HG02943 (cell line): Measurements from ENCODE around the gene OPN4.
"Not testable (repeated sequence)": the region's sequence is repeated elsewhere in the genome, so short reads cannot be mapped to it uniquely, and the experiment has no call there.

ENCODE experiments used
- ATAC-seq: cut with Tn5 transposase; IDR thresholded peaks from one replicate; pipeline ENCODE4 v1.9.1; 2021; ENCODE audit warnings: mild to moderate bottlenecking, low read depth, moderate library complexity; ENCODE audit not compliant: unreplicated experiment

OPN4 gene, protein sequence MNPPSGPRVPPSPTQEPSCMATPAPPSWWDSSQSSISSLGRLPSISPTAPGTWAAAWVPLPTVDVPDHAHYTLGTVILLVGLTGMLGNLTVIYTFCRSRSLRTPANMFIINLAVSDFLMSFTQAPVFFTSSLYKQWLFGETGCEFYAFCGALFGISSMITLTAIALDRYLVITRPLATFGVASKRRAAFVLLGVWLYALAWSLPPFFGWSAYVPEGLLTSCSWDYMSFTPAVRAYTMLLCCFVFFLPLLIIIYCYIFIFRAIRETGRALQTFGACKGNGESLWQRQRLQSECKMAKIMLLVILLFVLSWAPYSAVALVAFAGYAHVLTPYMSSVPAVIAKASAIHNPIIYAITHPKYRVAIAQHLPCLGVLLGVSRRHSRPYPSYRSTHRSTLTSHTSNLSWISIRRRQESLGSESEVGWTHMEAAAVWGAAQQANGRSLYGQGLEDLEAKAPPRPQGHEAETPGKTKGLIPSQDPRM

DNA sequence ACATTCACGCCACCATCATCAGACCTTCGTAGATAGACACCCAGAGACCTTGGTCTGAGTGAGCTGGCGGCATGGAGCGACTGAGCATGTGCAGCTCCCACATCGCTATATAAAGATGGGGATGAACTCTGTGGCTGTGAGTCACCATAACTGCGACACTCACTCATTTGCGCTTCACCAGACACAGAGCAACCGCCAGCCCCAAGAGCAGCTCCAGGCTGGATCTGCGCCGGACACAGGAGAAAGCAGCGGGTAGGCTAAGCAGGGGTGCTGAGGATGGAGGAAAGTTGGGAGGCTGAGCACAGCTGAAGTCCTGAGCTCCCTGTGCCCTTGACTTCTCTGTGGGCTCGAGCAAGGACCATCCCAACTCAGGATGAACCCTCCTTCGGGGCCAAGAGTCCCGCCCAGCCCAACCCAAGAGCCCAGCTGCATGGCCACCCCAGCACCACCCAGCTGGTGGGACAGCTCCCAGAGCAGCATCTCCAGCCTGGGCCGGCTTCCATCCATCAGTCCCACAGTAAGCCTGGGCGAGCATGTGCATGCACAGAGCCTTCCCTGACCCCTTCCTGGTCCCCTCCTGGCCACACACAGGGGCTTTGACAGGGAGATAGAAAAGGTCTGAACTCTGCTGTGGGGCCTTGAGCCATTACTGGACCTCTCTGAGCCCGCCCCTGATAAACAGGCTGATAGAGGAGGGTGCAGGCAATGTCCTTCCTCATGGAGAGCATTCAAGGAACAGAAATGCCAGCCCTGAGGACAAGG is at the start of gene OPN4:
Gene OPN4, plus strand, starts transcription at position 137 of the 762 bp plus-strand sequence. Its CDS starts 237 bp downstream, at position 374.
- ATAC-seq: no peak

DNA sequence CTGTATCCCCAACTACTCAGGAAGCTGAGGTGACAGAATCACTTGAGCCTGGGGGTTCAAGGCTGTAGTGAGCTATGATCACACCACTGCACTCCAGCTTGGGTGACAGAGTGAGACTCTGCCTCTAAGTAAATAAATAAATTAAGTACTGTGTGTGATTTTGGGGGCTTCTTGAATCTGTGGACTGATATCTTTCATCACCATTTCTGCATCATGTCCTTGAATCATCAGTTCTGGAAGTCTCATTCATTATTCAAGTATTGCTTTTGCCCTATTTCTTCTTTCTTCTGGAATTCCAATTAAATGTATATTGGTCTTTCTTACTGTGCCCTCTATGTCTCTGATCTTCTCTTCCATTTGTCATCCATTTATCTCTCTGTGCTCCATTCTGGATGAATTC is 46.7 kb upstream of the OPN4 start:
- no peak for ATAC-seq

DNA sequence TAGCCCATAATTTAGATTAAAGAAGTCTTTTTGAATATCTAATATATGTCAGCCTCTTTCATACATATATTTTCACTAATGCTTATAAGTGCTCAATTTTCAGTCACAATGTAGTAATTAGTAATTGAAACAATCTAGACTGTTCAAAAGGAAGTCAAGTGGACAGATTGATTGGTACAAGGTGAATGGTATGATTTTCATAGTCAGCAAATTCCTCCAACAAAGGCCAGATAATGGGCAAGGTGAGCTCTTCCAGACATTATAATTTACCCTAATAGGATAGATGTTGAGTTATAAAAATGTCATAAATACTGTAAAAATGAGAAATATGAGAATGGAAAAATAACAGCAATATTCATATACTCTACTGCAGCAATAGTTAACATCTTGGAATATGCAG is 44.4 kb upstream of the OPN4 start:
- no peak for ATAC-seq

DNA sequence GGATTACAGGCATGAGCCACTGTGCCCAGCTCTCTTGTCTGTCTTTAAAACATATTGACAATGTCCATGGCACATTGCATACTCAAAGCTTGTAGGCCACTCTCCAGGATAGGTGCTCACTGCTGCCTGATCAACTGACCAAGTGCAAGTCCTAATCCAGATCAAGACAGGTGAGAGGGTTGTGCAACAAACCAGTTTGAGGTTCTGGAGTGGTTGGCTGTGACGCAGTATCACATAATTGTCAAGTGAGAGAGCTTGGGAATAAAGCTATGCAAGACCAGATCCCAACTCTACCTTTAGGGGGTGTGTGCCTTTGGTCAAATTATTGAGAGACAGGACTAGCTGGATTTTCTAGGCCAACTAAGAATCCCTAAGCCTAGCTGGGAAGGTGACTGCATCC is 43.0 kb upstream of the OPN4 start:
- no peak for ATAC-seq

DNA sequence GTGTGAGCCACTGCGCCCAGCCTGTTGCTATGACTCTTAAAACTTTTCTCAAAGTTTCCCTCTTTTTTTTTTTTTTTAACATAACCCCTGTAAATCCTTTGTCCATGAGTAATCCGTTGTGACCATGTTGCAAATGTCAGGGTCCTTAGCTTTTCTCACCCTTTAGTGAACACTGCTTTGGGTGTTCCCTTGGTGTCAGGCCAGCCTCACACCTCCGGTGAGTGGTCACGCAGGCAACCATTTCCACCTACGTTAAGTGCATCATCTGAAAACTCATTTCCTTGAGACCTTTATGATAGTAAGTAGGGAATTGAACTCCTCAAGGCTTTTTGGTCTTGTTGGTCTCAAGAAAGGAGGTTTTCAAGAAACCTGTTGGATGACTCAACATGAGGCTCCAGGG is 41.3 kb upstream of the OPN4 start:
- ATAC-seq: no peak

DNA sequence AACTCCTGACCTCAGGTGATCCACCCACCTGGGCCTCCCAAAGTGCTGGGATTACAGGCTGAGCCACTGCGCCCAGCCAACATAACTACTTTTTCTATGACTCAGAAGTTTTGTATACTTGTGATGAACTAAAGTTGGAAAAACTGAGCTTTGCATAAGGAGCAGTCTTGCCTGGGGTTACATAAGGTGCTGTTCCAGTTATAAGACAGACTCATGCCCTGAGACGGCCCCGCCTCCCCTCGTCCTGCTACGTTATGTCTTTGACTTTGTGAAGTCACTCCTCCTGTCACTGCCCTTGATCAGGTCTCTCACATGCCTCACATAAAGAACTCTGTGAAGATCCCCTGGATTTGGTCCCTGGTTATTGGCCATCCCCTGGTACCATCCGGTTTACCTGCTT is 40.4 kb upstream of the OPN4 start:
- no peak for ATAC-seq

DNA sequence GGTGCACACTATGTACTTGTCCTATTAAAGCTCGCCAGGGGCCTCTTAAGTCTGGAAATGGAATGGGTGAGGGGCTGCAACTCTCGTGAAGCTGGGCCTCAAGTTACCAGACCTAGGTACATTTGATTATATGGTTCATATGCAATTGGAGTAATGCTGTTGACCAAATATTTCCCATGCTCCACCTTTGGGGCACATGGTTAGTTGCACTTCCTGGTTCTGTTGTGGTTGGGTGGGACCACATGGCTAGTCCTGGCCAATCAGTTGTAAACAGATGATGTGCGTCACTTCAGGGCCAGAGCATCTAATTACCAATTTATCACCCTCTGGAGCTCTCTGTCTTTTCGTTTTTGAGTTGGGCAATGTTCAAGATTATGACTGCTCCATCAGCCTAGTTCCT is 39.5 kb upstream of the OPN4 start:
- ATAC-seq: no peak

DNA sequence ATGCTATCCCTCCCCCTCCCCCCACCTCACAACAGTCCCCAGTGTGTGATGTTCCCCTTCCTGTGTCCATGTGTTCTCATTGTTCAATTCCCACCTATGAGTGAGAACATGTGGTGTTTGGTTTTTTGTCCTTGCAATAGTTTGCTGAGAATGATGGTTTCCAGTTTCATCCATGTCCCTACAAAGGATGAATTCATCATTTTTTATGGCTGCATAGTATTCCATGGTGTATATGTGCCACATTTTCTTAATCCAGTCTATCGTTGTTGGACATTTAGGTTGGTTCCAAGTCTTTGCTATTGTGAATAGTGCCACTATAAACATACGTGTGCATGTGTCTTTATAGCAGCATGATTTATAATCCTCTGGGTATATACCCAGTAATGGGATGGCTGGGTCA is 37.1 kb upstream of the OPN4 start:
- ATAC-seq: not testable (repeated sequence)

DNA sequence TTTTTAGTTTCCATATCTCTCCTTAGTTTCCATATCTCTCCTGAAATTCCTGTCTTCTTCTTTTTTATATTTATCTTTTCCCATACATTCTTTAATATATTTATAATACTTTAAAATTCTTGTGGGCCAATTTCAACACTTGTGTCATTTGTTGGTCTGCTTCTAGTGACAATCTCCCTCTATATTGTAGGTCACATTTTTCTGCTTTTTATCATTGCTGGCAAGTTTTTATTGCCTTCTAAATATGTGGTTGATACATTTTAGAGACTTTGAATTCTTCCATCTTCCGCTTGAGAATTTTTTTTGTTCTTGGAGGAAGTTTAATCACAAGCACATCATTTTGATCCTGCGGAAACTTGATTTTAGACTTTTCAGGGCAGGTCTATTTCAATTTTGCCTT is 26.0 kb upstream of the OPN4 start:
- no peak for ATAC-seq

DNA sequence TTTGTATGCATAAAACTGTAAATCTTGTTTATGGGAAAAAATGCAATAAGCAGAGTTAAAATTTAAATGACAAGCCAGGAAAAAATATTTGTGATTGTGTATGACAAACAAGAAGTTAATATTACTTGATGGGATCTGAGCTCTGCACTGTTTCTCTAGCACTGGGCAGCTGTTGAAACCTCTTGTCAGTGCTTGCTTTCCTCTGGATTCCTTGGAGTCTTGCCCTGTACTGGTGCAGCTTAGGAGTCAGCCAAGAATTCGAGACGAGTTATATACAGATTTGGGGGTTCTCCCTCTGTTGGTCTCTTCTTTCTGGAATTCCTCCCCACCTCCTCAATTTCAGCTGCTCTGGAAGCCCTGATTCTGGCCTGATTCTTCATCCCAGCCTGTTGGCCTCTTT is 24.3 kb upstream of the OPN4 start:
- no peak for ATAC-seq

DNA sequence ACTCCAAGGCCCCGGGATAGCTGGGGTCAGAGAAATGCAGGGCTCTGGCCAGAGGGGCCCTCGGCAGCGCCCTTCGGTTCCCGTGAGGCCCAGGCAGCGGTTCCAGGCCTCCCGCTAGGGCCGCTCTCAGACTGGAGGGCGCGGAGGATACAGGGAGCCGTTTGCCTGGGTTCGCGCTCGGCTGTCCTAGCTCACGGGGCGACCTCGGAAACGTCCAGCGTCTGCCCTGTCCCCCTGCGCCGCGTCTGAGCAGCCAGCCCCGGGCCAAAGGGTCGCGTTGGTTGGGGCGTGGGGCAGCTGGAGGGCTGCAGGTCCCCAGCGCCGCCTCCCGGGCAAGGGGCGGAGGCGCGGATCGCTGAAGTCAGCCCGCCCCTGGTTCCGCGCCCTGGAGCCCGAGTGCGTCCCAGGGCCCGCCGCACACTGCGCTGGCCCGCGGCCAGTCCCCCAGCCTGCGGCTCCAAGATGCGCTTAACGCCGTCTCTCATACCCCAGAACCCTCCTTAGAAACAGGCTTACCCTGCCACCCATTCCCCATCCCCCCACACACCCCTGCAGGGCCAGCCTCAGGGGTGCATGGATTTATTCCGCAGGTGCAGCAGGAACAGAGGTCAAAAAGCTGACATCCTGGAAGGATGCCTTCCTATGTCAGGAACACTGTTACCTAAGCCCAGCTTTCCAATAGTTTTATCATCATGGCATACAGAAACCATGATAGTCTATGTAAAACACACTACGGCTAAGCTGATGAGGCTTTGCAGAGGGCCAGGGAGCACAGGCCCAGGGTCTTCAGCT is 22.1 kb upstream of the OPN4 start:
- no peak for ATAC-seq

DNA sequence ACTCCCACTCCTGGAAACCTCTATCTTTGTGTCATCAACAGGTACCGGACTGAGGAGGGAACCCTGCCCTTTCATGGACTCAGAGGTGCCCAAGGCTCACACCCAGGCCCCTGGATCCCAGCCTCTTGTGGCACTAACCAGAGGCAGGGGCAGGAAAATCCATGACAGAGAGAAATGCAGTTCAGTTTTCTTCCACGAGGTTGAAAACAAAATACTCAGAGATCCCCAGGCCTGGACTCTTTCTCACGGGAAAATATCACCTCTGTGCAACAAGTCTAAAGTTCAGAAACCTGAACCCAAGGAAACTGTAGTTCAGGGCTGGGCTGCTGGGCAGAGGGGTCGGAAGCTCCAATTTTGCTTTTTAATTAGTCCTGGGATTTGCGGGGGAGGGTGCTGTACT is 21.4 kb upstream of the OPN4 start:
- ATAC-seq: no peak

DNA sequence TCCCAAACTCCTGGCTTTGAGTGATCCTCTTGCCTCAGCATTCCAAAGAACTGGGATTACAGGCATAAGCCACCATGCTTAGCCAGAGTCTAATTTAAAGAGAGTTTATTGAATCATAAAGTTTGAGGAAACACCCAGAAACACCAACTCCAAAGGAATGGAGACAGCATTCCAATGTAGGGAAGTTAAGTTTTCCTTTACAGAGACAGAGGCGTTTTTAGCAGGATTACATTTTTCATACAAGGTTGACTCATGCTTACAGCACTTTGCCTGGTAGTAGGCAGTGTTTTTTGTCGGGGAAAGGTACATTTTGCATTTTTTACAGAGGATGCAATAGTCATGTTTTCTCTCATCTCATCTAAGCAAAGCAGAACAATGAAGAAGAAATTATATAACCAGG is 18.9 kb upstream of the OPN4 start:
- ATAC-seq: no peak

DNA sequence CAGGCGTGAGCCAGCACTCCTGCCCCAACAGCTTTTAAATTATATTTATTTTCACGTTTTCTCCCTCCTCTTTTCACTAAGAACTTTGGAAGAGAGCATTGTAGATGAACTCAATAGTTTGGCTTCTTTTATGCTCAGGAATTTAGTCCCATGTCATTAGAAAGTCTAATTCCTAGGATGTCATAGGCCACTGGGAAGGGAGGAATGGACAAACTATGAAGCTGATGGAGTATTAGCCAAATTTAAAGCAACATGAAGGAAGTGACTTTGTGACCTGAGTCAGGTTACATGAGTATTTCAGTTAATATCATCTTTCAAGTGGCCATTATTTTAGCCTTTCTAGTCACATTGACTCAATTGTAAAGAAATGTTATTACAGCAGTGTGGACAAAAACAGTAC is 18.0 kb upstream of the OPN4 start:
- no peak for ATAC-seq

DNA sequence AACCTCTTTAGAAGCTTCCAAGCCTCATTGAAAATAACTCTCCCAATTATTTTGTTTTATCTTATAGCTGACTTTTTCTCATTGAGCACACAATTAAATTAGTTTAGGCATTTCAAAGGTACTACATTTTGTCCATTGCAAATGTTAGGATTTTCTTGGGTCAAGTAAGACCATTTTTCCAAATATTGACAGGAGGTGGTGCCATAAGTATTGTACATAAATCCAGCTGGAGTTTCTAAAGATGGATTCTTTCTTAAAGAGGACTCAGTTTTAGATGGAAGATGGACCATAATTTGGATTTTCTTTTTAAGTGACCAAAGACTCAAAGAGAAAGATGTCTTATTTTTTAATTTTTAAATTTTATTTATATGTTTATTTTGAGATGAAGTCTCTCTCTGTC is 12.3 kb upstream of the OPN4 start:
- no peak for ATAC-seq

DNA sequence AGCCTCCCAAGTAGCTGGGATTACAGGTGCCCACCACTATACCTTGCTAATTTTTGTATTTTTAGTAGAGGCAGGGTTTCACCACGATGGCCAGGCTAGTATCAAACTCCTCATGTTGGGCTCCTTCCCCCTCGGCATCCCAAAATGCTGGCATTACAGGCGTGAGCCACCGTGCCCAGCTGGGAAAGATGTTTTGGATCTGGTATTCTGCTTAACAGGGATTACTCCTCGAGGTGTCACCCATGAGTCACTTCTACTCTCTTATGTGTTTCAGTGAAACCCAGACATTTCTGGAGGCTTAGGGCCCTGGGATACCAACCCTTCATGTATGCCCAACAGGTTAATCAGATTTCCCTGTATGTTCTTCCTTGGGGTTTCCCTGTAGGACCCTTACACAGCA is 11.8 kb upstream of the OPN4 start:
- no peak for ATAC-seq

DNA sequence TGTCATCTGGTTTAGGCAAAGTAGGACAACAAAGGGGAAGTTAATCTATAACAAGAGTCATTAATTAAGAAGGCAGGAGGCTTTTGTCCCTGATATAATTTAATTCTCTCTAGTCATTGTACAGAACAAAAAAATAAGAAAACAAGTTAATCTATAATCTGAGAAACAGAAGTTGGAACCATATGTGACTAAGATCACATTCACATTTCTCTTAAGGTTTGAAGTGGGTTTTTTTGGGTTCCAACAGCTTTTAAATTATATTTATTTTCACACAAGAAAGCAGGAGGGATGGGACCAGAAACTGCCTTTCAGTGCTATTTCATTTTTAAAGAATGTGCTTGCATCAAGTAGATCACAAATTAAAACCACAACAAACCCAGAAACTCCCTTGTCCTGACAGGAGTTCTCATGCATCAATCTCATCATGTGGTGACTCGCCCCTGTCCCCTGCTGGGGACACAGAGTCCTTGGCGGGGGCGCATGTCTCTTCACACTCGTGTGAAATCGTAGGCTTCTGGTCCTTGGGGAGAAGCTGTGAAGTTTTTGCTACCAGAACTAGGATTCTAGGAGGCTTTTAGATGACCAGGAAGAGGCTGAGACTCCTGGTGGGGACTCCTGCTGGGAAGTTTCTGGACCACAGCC is 10.1 kb upstream of the OPN4 start:
- no peak for ATAC-seq

DNA sequence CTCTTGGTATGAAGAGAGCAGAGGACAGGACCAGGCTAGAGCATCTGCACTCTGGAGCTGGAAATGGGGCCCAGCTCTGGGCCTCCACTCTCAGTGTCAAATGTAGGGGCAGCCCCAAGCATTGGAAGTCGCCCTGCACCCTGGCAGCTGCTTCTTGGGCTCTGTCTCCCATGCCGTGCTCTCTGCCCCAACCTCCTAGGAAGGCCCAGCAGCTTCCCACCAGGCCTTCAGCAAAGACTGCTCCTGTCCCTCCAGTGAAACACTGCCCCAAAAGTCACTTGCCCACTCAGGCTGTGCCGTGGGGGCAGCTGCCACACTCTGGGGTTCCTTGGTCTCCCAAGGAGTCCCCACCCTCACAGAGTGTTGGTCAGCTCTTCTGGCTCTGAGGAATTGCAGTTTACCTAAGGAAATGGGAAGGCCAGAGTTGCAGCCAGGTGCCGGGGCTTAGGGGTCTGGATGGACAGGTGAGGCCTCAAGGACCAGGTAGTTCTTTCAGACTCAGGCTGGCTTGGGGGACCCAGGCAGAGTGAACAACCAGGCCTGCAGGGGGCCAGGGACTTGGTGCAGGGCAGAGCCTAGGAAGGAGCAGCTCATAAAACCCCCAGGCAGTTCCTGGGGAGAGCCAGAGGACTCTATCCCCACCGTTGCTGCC is 9.4 kb upstream of the OPN4 start:
- no peak for ATAC-seq

DNA sequence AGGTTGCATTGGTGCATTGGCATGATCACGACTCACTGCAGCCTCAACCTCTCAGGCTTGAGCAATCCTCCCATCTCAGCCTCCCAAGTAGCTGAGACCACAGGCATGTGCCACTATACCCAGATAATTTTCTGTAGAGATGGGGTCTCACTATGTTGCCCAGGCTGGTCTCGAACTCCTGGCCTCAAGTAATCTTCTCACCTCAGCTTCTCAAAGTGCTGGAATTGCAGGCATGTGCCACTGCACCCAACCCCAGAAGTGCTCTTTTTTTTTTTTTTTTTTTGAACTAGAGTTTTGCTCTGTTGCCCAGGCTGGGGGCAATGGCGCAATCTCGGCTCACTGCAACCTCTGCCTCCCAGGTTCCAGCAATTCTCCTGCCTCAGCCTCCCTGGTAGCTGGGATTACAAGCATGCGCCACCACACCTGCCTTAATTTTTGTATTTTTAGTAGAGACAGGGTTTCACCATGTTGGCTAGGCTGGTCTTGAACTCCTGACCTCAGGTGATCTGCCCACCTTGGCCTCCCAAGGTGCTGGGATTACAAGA is 8.7 kb upstream of the OPN4 start:
- not testable (repeated sequence) for ATAC-seq

DNA sequence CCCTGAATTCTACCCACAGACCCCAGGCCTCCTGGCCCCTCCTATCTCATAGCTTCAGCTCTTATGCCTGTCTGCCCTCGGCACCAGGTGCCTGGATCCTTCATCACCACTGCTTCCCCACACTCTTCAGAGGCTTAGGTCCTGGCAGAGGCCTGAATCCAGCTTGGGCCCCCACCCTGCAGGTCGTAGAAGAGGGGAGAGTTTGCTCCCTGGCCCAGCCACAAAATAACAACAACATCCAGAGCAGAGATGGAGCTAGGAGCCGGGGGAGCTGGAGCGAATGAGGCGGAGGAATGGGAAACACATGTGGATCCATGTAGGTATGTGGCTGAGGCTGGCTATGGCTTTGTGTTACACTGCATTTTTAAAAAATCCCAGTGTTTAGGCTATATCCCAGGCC is 7.8 kb upstream of the OPN4 start:
- ATAC-seq: no peak
